Fibroblast of the aortic adventitia (primary cell): ENCODE measurements around the gene FOXP1. TPM values are rescaled to one million over a fixed set of nuclear protein-coding genes. Genes with fewer than 3 reads are reported as not detected.

ENCODE experiments used
- DNase-seq: peaks from one replicate; pipeline ENCODE4 v3.0.0-alpha.2; 2010; ENCODE audit warnings: low read depth
- H3K4me3 ChIP-seq: 2 replicates; pipeline ENCODE4 v1.5.1; 2011; ENCODE audit warnings: low read depth, mild to moderate bottlenecking, control low read depth, low read length, moderate library complexity
- CTCF ChIP-seq: IDR thresholded peaks from 2 replicates; pipeline ENCODE4 v1.5.1; 2011; ENCODE audit warnings: mild to moderate bottlenecking, low read length, control low read depth, inconsistent platforms; ENCODE audit not compliant: insufficient read depth
- total RNA-seq: library from RNA; depleted of rRNA; stranded (reverse); fragments of >200 nt; gene quantifications from 2 replicates; pipeline ENCODE4 v1.2.3, GENCODE V29; 2012; ENCODE audit warnings: low replicate concordance

FOXP1 gene
- total RNA-seq, 1 donor, result 115 TPM

DNA sequence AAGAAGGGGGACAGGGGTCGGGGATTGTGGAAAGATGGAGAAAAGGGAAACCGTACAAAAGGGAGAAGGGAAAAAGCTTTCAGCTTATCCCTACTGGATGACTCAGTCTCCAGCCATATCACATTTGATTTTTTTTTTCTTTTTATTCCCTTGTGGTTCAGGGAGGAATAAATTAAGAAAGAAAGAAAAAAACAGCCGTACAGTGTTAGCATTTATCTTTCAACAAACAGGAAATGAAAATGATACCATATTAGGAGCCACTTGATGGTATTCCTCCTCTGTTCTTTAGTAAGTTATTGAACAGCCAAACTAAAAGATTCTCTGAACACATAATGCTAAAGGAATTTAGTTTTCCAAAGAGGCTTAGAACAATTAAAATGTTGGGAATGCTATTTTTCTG is 594.4 kb downstream of the FOXP1 start:
- DNase-seq, result peak; percentile 75

DNA sequence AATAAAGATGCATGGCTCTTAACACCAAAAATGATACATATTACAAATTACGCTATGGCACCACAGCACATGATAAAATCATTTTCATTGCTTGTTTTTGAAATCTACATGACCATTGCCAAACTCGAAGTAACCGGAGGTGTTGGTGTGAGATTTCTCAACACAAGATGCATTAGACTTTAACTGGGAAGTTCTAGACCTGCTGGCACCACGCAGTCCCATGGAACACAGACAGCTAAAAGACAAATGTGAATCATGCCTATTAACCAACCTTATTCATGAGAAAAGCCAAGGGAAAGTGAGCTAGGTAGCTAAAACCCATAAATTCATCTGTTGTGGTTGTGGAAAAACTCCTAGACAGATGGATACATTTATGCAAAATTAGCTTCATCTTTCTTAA is 595.4 kb downstream of the FOXP1 start:
- H3K4me3 ChIP-seq, result no peak overlapping the region
- no peak for DNase-seq
- no peak for TF ChIP-seq CTCF

More for the DNA sequence above, 594.4 kb downstream of the FOXP1 start:
- no peak overlapping the region for H3K4me3 ChIP-seq
- no peak for TF ChIP-seq CTCF

DNA sequence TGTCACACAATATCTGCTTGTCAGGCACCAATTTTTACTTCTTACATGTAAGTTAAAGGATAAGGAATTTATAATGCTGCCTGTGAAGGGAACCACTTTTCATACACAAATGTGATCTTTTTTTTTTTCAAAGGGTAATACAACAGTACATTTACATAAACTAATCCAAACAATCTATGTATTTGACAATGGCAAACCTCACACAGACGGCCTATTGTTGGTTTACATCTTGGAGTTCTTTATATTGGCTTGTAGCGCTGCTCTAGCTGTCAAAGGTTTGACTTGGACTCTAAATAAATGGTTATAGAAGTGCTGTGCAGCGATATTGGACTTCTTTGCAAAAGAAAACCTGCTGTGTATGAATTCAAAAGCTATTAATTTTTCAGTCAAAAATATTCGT is 598.0 kb downstream of the FOXP1 start:
- no peak for DNase-seq
- no peak overlapping the region for H3K4me3 ChIP-seq
- no peak for TF ChIP-seq CTCF

- TF ChIP-seq CTCF, result no peak
- no peak overlapping the region for H3K4me3 ChIP-seq
- no peak for DNase-seq
Observed at GRCh38 chr3:70984776-70985482, 598.6 kb downstream of the FOXP1 start.

- peak; percentile 86 for DNase-seq
- H3K4me3 ChIP-seq, result no peak overlapping the region
- TF ChIP-seq CTCF, result no peak
Observed at GRCh38 chr3:70982700-70983140, 600.8 kb downstream of the FOXP1 start.

DNA sequence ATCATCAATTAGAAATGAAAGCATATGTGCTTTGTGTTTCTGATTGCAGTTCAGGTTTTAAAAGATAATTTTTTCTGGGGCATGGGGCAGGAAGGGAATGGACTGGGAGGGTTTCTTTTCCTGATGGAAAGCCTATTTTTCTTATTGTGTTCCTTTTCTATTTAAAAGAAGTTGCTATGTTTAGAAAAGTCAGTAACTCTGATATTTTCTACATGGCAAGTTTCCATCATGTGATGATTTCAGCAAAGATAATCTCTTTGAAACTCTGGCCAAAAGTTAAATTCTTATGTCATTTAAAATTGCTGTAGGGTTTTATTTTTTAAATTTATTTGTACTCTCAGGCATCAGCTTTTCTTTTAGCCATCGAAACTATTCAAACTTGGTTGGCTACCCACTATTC is 601.2 kb downstream of the FOXP1 start:
- no peak for TF ChIP-seq CTCF
- DNase-seq, result peak; percentile 80
- H3K4me3 ChIP-seq, result no peak overlapping the region
